GM21576 (cell line): Measurements from ENCODE around the gene KANK3.
"Not testable (repeated sequence)": the region's sequence is repeated elsewhere in the genome, so short reads cannot be mapped to it uniquely, and the experiment has no call there.

ENCODE experiments used
- ATAC-seq: cut with Tn5 transposase; IDR thresholded peaks from one replicate; pipeline ENCODE4 v1.9.1; 2021; ENCODE audit warnings: mild to moderate bottlenecking, moderate library complexity; ENCODE audit not compliant: unreplicated experiment

The KANK3 gene

GRCh38 chr19:8371011-8371804 lies 28.1 kb upstream of the KANK3 start:
- no peak for ATAC-seq

- no peak for ATAC-seq
Measured at GRCh38 chr19:8370176-8371010, 27.3 kb upstream of the KANK3 start.

GRCh38 chr19:8367327-8368001 lies 24.4 kb upstream of the KANK3 start:
- ATAC-seq, result no peak

GRCh38 chr19:8366961-8367326 lies 23.9 kb upstream of the KANK3 start:
- no peak for ATAC-seq

- no peak for ATAC-seq
Measured at GRCh38 chr19:8366121-8366581, 23.1 kb upstream of the KANK3 start.

- ATAC-seq, result no peak
Measured at GRCh38 chr19:8363803-8364771, 21.0 kb upstream of the KANK3 start, which contains the start of gene ANGPTL4. Gene ANGPTL4, plus strand, starts transcription at chr19:8364155. Its CDS starts 167 bp downstream, at chr19:8364322.

GRCh38 chr19:8361921-8362793 lies 19.1 kb upstream of the KANK3 start:
- ATAC-seq, result no peak

- ATAC-seq, result no peak
Measured at GRCh38 chr19:8360196-8360595, 17.1 kb upstream of the KANK3 start.

GRCh38 chr19:8358948-8359347 lies 15.9 kb upstream of the KANK3 start:
- no peak for ATAC-seq

GRCh38 chr19:8357007-8357521 lies 14.0 kb upstream of the KANK3 start:
- no peak for ATAC-seq

GRCh38 chr19:8355631-8356402 lies 12.8 kb upstream of the KANK3 start:
- no peak for ATAC-seq

- not testable (repeated sequence) for ATAC-seq
Measured at GRCh38 chr19:8352845-8353244, 9.8 kb upstream of the KANK3 start.

- no peak for ATAC-seq
Measured at GRCh38 chr19:8352134-8352827, 9.2 kb upstream of the KANK3 start.

GRCh38 chr19:8349629-8350372 lies 6.7 kb upstream of the KANK3 start:
- ATAC-seq, result not testable (repeated sequence)

- ATAC-seq, result no peak
Measured at GRCh38 chr19:8343483-8343844, 402 bp upstream of the KANK3 start.

- ATAC-seq, result no peak
Measured at GRCh38 chr19:8342316-8342683, 762 bp downstream of the KANK3 start.

GRCh38 chr19:8341504-8341903 lies 1.6 kb downstream of the KANK3 start:
- not testable (repeated sequence) for ATAC-seq
